A673 (cell line): ENCODE data around the gene CHID1.

Experiments
- EZH2 ChIP-seq: fragments of 200-600 bp; sonication (generic); IDR thresholded peaks from 2 replicates; pipeline ENCODE4 v1.6.1; 2017; ENCODE audit warnings: borderline replicate concordance, low read depth, mild to moderate bottlenecking, mixed read lengths, antibody characterized with exemption, low read length; ENCODE audit not compliant: poor library complexity, severe bottlenecking
- TF ChIP-seq, protein P1 (sequence below): fragments of 300-800, 200-600 bp; sonication (generic); conservative IDR thresholded peaks from 2 replicates; pipeline ENCODE4 v1.5.1; 2017; ENCODE audit warnings: low read depth, mild to moderate bottlenecking, antibody characterized with exemption, low read length, moderate library complexity, mixed read lengths

DNA sequence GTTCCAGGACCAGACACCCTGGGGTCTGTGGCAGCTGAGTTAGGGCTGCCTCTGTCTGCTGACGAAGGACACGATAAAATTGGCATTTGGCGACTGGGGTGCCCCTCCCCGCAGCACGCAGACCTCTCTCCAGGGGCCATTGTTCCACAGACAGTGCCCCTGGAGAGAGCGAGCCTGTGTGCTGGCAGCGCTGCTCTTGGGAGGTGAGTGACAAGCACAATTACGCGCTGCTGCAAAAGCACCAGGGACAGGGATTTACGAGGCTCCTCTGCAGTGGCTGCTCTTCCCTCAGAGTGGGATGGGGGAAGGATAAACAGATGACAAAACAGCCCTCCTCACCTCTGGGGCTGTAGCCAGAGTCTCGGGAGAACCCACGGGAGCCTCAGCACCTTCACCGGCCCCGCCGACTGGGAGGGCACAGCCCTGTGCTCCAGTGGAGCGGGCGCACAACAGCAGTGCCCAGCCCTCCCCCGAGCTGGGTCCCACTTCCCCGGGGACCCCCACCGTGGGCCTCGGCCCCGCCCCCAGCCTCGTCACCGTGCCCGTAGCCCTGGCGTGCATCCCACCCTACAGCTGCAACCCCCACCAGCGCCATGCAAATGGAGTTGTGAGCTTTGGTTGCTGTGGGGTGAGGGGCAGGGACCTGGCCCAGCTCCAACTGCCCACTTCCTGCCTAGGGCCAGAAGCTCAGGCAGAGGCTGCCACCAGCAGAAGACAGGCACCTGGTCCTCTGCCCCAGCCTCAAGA lies 19.6 kb downstream of the CHID1 start:
- TF ChIP-seq, protein P1, sequence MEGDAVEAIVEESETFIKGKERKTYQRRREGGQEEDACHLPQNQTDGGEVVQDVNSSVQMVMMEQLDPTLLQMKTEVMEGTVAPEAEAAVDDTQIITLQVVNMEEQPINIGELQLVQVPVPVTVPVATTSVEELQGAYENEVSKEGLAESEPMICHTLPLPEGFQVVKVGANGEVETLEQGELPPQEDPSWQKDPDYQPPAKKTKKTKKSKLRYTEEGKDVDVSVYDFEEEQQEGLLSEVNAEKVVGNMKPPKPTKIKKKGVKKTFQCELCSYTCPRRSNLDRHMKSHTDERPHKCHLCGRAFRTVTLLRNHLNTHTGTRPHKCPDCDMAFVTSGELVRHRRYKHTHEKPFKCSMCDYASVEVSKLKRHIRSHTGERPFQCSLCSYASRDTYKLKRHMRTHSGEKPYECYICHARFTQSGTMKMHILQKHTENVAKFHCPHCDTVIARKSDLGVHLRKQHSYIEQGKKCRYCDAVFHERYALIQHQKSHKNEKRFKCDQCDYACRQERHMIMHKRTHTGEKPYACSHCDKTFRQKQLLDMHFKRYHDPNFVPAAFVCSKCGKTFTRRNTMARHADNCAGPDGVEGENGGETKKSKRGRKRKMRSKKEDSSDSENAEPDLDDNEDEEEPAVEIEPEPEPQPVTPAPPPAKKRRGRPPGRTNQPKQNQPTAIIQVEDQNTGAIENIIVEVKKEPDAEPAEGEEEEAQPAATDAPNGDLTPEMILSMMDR = no peak
- no peak for TF ChIP-seq EZH2
